PC-9 (cell line): ENCODE results near the gene TENM4. TPM values are rescaled to one million over a fixed set of nuclear protein-coding genes. Genes with fewer than 3 reads are reported as not detected.

Experiments
- BruUV-seq: library from RNA; stranded (reverse); fragments of 400-500 nt; replicated peaks from 2 replicates; lab custom pipeline; 2021; lab: Mats Ljungman, UMichigan
- CTCF ChIA-PET: fragments of 300-600 bp; sonication (Branson Sonifier 250); formaldehyde crosslinking; loops from one replicate; lab custom pipeline; 2022; ENCODE audit warnings: antibody characterized with exemption; lab: Charles Lee
- POLR2A ChIA-PET: fragments of 300-600 bp; sonication (Branson Sonifier 250); formaldehyde crosslinking; loops from one replicate; lab custom pipeline; 2022; ENCODE audit warnings: antibody characterized with exemption; ENCODE audit not compliant: unreplicated experiment; lab: Charles Lee
- DNase-seq, 2 experiments: peaks; one replicate each; pipeline versions ENCODE4 v3.0.0 to v3.0.0-alpha.2; 2015 to 2022; ENCODE audit warnings: mixed read lengths in 1 of 2
- H2AFZ ChIP-seq: fragments of 200-600 bp; sonication (generic); 2 replicates; pipeline ENCODE4 v1.8.1; 2017; ENCODE audit warnings: antibody characterized with exemption
- H3F3A ChIP-seq: fragments of 200-600 bp; sonication (generic); 2 replicates; pipeline ENCODE4 v1.8.1; 2017; ENCODE audit warnings: antibody characterized with exemption, mild to moderate bottlenecking, low read depth; ENCODE audit not compliant: insufficient read depth
- H3K27ac ChIP-seq: fragments of 200-600 bp; sonication (generic); 2 replicates; pipeline ENCODE4 v1.6.1; 2016; ENCODE audit warnings: mixed run types
- H3K27me3 ChIP-seq: fragments of 200-600 bp; sonication (generic); 2 replicates; pipeline ENCODE4 v1.6.1; 2016; ENCODE audit warnings: low read depth, mixed run types; ENCODE audit not compliant: insufficient read depth
- H3K36me3 ChIP-seq: fragments of 200-600 bp; sonication (generic); 2 replicates; pipeline ENCODE4 v1.6.1; 2016; ENCODE audit warnings: low read depth, mixed run types
- H3K4me1 ChIP-seq: fragments of 200-600 bp; sonication (generic); replicated peaks from 2 replicates; pipeline ENCODE4 v1.6.1; 2016; ENCODE audit warnings: mixed run types; ENCODE audit not compliant: insufficient read depth
- H3K4me2 ChIP-seq: fragments of 200-600 bp; sonication (generic); 2 replicates; pipeline ENCODE4 v1.6.1; 2017; ENCODE audit warnings: mixed run types
- H3K4me3 ChIP-seq: fragments of 200-600 bp; sonication (generic); 2 replicates; pipeline ENCODE4 v1.6.1; 2016; ENCODE audit warnings: mixed run types
- H3K79me2 ChIP-seq: fragments of 200-600 bp; sonication (generic); 2 replicates; pipeline ENCODE4 v1.6.1; 2017; ENCODE audit warnings: low read depth, mixed run types
- H3K9me2 ChIP-seq: fragments of 200-600 bp; sonication (generic); 2 replicates; pipeline ENCODE4 v1.8.1; 2017; ENCODE audit warnings: mild to moderate bottlenecking; ENCODE audit not compliant: insufficient read depth
- H3K9me3 ChIP-seq: fragments of 200-600 bp; sonication (generic); 2 replicates; pipeline ENCODE4 v1.8.1; 2016; ENCODE audit warnings: low read depth; ENCODE audit not compliant: insufficient read depth
- H4K20me1 ChIP-seq: fragments of 200-600 bp; sonication (generic); 2 replicates; pipeline ENCODE4 v1.8.1; 2017; ENCODE audit not compliant: insufficient read depth
- EZH2 ChIP-seq: fragments of 200-600 bp; sonication (generic); IDR thresholded peaks from 2 replicates; pipeline ENCODE4 v1.8.0; 2017; ENCODE audit warnings: antibody characterized with exemption, low read depth
- intact Hi-C: fragments of 100-400 bp; cut with micrococcal nuclease; formaldehyde crosslinking; loops from one replicate; pipeline ENCODE4 v1.10.0; 2022; ENCODE audit not compliant: unreplicated experiment
- total RNA-seq: library from RNA; stranded (reverse); gene quantifications from 2 replicates; pipeline ENCODE4 v1.2.3, GENCODE V29; 2021
- TF ChIP-seq, protein P1 (sequence below): fragments of 200-600 bp; sonication (generic); conservative IDR thresholded peaks from 2 replicates; pipeline ENCODE4 v1.6.1; 2017; ENCODE audit warnings: mixed run types, antibody characterized with exemption, mild to moderate bottlenecking, moderate library complexity

Gene TENM4
- total RNA-seq, 1 experiment from 2014 or later = not detected

DNA sequence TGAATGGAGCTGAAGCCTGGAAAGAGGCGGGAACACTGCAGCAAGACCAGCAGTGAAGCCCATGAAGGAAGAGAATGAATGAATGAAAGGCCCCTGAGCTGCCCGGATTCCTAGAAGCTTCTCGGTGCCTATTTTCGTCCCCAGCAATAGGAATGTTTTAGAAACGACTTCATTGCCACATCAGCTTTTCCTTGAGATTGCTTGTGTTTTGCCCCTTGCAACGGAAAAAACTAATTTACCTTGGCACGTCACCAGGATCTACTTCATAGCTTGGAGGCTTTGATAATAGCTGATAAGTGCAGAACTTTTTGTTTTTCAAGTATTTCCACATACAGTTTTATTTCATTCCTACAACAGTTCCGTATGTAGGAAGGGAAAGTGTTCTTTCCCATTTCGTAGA is 617.2 kb downstream of the TENM4 start:
- no TSS peak for BruUV-seq
- Histone ChIP-seq H3K4me3 (no peak overlapping the region), H3K79me2 (no peaks in the 10 kb centered on the region), H3K4me1 (no peaks in the 10 kb centered on the region), H2AFZ (no peak overlapping the region), H3K4me2 (no peak overlapping the region), H3K36me3 (no peaks in the 10 kb centered on the region), H4K20me1 (no peaks in the 10 kb centered on the region), H3K9me2 (no peaks in the 10 kb centered on the region), H3K27ac (no peak overlapping the region), H3F3A (no peaks in the 10 kb centered on the region), H3K27me3 (peaks cover 64% of the 10 kb centered on the region), H3K9me3 (no peaks in the 10 kb centered on the region)
- intact Hi-C loops = no loop called here
- CTCF ChIA-PET = no interaction called here
- DNase-seq = no peak
- POLR2A ChIA-PET = no interaction called here
- no peak for TF ChIP-seq EZH2
- TF ChIP-seq, protein P1, sequence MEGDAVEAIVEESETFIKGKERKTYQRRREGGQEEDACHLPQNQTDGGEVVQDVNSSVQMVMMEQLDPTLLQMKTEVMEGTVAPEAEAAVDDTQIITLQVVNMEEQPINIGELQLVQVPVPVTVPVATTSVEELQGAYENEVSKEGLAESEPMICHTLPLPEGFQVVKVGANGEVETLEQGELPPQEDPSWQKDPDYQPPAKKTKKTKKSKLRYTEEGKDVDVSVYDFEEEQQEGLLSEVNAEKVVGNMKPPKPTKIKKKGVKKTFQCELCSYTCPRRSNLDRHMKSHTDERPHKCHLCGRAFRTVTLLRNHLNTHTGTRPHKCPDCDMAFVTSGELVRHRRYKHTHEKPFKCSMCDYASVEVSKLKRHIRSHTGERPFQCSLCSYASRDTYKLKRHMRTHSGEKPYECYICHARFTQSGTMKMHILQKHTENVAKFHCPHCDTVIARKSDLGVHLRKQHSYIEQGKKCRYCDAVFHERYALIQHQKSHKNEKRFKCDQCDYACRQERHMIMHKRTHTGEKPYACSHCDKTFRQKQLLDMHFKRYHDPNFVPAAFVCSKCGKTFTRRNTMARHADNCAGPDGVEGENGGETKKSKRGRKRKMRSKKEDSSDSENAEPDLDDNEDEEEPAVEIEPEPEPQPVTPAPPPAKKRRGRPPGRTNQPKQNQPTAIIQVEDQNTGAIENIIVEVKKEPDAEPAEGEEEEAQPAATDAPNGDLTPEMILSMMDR = no peak

DNA sequence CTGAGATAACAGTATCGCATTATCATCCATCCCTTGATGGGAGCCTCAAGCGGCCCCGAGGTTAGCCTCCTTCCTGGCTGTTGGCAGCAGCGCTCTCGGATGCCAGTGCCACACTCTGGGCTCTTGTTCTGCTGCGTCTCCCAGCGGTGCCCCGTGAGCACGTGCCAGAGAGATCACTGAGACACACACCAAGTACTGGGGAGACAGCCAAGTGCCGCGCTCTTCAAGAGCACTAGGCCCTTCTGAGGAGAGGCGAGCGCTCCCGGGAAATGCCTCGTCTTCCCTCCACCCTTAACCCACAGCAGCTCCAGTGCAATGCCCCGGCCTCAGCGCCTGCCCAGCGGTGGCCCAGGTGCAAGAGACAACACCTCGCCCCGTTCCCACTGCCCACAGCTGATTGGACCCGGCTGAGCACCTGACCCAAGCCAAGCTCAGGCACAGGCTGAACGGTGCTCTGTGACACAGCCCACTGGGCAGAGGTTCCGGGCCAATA is 617.9 kb downstream of the TENM4 start:
- TF ChIP-seq EZH2 = no peak
- TF ChIP-seq, protein P1 = no peak
- intact Hi-C loops = no loop called here
- no peak overlapping the region for H2AFZ ChIP-seq
- ChIA-PET CTCF (no interaction called here), POLR2A (no interaction called here)
- H3K9me3 ChIP-seq = no peaks in the 10 kb centered on the region
- DNase-seq = no peak
- H4K20me1 ChIP-seq = no peaks in the 10 kb centered on the region
- no peaks in the 10 kb centered on the region for H3K9me2 ChIP-seq
- H3F3A ChIP-seq = no peaks in the 10 kb centered on the region
- H3K27ac ChIP-seq = no peak overlapping the region
- H3K4me1 ChIP-seq = no peaks in the 10 kb centered on the region
- no peak overlapping the region for H3K4me2 ChIP-seq
- H3K27me3 ChIP-seq = peaks cover 69% of the 10 kb centered on the region
- H3K79me2 ChIP-seq = no peaks in the 10 kb centered on the region
- H3K36me3 ChIP-seq = no peaks in the 10 kb centered on the region
- H3K4me3 ChIP-seq = no peak overlapping the region
- BruUV-seq = no TSS peak

- Histone ChIP-seq H3F3A (no peaks in the 10 kb centered on the region), H3K4me1 (no peaks in the 10 kb centered on the region), H3K9me3 (no peaks in the 10 kb centered on the region), H3K27ac (no peak overlapping the region), H2AFZ (no peak overlapping the region), H3K4me3 (no peak overlapping the region), H3K79me2 (no peaks in the 10 kb centered on the region), H3K27me3 (peaks cover 81% of the 10 kb centered on the region), H3K9me2 (no peaks in the 10 kb centered on the region), H3K4me2 (no peak overlapping the region), H3K36me3 (no peaks in the 10 kb centered on the region), H4K20me1 (no peaks in the 10 kb centered on the region)
- no peak for TF ChIP-seq EZH2
- TF ChIP-seq, protein P1 = no peak
- DNase-seq = no peak
- no TSS peak for BruUV-seq
- ChIA-PET CTCF (no interaction called here), POLR2A (no interaction called here)
- intact Hi-C loops = no loop called here
Observed at GRCh38 chr11:78821371-78822306, 619.2 kb downstream of the TENM4 start.
